ENCODE results near the gene KCNH1.

GRCh38 chr1:210951279-210951678 lies 182.7 kb downstream of the KCNH1 start:
- TF ChIP-seq, protein P1, sequence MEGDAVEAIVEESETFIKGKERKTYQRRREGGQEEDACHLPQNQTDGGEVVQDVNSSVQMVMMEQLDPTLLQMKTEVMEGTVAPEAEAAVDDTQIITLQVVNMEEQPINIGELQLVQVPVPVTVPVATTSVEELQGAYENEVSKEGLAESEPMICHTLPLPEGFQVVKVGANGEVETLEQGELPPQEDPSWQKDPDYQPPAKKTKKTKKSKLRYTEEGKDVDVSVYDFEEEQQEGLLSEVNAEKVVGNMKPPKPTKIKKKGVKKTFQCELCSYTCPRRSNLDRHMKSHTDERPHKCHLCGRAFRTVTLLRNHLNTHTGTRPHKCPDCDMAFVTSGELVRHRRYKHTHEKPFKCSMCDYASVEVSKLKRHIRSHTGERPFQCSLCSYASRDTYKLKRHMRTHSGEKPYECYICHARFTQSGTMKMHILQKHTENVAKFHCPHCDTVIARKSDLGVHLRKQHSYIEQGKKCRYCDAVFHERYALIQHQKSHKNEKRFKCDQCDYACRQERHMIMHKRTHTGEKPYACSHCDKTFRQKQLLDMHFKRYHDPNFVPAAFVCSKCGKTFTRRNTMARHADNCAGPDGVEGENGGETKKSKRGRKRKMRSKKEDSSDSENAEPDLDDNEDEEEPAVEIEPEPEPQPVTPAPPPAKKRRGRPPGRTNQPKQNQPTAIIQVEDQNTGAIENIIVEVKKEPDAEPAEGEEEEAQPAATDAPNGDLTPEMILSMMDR (IDR thresholded peaks at IDR 0.05 in 8 of 11, conservative IDR thresholded peaks at IDR 0.05 in 3 of 11), result no peak
- no peak for TF ChIP-seq POLR2AphosphoS5 (IDR thresholded peaks at IDR 0.05)
